ENCODE results near the gene CYP2A7.
"Not testable (repeated sequence)": the region's sequence is repeated elsewhere in the genome, so short reads cannot be mapped to it uniquely, and the experiment has no call there.

Gene CYP2A7, protein sequence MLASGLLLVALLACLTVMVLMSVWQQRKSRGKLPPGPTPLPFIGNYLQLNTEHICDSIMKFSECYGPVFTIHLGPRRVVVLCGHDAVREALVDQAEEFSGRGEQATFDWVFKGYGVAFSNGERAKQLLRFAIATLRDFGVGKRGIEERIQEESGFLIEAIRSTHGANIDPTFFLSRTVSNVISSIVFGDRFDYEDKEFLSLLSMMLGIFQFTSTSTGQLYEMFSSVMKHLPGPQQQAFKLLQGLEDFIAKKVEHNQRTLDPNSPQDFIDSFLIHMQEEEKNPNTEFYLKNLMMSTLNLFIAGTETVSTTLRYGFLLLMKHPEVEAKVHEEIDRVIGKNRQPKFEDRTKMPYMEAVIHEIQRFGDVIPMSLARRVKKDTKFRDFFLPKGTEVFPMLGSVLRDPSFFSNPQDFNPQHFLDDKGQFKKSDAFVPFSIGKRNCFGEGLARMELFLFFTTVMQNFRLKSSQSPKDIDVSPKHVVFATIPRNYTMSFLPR

GRCh38 chr19:40882062-40882461, at the start of gene CYP2A7:
CYP2A7 (minus strand) TSS chr19:40882231; CDS start chr19:40882210, 21 bp downstream.
- DNase-seq (ENCODE audit: low read depth in 3 of 3): not testable (repeated sequence)

DNA sequence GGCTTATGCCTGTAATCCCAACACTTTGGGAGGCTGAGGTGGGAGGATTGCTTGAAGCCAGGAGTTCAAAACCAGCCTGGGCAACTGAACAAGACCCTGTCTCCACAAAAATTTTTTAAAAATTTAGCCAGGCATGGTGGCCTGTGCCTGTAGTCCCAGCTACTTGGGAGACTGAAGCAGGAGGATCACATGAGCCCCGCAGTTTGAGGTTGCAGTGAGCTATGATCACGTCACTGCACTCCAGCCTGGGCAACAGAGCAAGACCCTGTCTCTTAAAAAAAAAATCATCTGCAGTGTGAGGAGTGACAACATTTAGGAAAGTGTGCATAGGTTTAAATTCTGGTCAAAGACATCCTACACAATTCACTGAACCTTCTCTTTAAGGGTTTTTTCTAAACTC, 48.8 kb upstream of the CYP2A7 start:
- DNase-seq (ENCODE audit: low read depth in 3 of 3): not testable (repeated sequence)

DNA sequence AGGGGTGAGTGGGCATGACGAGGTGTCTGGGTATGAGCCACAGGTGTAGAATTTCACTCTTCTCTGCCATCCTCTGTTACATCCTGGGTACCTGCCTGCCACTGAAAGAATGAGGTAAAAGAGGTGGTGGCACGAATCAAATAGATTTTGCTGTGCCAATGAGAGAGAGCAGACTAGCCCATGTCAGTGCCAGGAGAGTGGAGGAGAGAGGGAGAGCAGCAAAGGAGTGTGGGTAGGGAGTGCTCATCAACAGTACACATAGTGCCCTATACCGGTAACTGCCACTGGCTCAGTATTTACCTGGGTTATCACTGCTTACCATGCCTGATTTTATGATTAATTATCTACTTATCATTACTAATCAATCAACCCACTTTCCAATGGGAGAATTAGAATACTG, 47.9 kb upstream of the CYP2A7 start:
- not testable (repeated sequence) for DNase-seq (ENCODE audit: low read depth in 3 of 3)

DNA sequence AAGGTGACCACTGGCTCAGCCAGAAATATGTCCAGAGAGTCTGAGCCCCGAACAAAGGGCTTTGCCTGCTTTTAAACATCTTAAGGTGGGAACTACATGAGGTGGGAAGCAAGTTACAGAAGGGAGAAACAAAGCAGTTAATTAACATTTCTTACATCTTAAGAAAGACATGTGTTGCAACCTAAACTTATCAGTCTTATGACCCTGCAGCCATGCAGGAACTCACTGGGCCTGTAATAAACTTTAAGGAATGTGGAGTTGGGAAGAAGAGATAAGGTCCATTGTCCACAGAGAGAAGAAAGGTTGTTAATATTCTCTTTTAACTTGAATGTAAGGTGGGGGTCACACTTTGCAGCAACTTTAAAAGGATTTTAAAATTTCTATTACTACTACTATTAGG, 46.8 kb upstream of the CYP2A7 start:
- no peak for DNase-seq (ENCODE audit: low read depth in 3 of 3)

GRCh38 chr19:40927567-40927966, 45.5 kb upstream of the CYP2A7 start:
- no peak for DNase-seq (ENCODE audit: low read depth in 3 of 3)

DNA sequence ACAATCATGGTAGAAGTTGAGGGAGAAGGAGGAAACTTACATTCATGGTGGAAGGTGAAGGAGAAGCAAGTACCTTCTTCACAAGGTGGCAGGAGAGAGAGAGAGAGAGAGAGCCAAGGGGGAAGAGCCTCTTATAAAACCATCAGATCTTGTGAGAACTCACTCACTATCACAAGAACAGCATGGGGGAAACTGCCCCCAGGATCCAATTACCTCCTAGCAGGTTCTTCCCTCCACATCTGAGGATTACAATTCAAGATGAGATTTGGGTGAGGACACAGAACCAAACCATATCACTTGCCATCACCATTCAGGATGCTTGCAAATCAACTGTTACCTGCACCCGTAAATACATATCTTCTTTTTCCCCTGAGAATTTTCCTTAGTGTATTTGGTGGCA, 44.2 kb upstream of the CYP2A7 start:
- DNase-seq (ENCODE audit: low read depth in 3 of 3): not testable (repeated sequence)

GRCh38 chr19:40923934-40924391, 41.9 kb upstream of the CYP2A7 start:
- no peak for DNase-seq (ENCODE audit: low read depth in 3 of 3)

DNA sequence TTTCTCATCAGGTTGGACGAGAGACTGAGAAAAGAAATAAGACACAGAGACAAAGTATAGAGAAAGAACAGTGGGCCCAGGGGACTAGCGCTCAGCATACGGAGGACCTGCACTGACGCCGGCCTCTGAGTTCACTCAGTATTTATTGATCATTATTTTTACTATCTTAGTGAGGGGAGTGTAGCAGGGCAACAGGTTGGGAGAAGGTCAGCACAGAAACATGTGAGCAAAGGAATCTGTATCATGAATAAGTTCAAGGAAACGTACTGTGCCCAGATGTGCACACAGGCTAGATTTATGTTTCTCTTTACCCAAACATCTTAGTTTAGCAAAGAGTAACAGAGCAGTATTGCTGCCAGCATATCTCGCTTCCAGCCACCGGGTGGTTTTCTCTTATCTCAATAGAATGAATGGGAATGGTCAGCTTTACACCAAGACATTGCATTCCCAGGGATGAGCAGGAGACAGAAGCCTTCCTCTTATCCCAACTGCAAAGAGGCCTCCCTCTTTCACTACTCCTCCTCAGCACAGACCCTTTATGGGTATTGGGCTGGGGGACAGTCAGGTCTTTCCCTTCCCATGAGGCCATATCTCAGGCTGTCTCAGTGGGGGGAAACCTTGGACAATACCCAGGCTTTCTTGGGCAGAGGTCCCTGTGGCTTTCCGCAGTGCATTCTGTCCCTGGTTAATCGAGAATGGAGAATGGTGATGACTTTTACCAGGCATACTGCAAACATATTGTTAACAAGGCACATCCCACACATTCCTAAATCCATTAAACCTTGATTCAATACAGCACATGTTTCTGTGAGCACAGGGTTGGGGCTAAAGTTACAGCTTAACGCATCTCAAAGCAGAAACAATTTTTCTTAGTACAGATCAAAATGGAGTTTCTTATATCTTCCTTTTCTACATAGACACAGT, 40.5 kb upstream of the CYP2A7 start:
- DNase-seq (ENCODE audit: low read depth in 3 of 3): not testable (repeated sequence)

DNA sequence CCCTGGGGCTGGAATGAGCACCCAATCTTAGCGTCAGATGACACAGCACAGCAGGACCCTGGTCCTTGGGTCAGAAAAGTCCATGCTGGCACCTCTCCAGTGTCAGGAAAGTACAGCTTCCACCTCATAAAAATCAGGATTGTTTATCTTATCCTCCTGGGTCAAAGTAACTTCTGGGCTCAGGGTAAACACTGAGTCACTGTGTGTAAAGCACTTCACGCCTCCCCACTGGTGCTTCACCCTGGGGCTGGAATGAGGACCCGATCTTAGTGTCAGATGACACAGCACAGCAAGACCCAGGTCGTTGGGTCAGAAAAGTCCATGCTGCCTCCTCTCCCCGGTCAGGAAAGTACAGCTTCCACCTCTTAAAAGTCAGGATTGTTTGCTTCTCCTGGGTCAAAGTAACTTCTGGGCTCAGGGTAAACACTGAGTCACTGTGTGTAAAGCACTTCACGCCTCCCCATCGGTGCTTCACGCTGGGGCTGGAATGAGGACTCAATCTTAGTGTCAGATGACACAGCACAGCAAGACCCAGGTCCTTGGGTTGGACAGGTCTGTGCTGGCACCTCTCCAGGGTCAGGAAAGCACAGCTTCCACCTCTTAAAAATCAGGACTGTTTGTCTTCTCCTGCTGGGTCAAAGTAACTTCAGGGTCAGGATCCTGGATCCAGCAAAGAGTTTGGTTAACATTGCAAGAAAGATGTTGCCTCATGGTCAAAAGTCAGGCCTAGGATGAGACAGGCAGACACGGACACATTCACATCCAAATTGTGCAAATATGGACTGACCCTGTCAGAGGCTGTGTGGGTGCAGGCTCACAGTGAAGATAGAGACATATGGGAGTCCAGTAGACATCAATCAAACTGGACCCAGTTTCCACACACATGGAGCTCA, 39.2 kb upstream of the CYP2A7 start:
- DNase-seq (ENCODE audit: low read depth in 3 of 3): no peak

DNA sequence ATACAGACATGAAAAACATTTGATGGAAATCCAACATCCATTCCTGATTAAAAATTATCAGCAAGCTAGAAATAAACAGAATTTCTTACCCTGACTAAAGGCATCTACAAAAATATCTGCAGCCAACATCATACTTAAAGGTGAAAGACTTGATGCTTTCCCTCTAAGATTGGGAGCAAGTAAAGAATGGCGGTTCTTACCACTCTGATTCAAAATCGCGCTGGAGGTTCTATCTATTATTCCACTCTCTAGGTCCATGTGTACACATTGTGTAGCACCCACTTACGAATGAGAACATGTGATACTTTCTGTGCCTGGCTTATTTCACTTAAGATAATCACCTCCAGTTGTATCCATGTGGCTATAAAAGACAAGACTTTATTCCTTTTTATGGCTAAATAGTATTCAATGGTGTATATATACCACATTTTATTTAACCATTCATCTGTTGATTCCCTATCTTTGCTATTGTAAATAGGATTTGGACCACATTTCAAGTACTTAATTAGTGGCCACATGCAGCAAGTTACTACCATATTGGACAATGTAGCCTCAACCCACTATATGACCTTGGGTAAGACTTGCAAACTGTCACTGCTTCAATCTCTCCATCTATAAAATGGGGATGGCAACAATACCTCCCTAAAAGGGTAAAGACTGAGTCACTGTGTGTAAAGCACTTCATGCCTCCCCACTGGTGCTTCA, 38.4 kb upstream of the CYP2A7 start:
- DNase-seq (ENCODE audit: low read depth in 3 of 3): no peak

GRCh38 chr19:40919530-40920299, 37.7 kb upstream of the CYP2A7 start:
- DNase-seq (ENCODE audit: low read depth in 3 of 3): not testable (repeated sequence)

DNA sequence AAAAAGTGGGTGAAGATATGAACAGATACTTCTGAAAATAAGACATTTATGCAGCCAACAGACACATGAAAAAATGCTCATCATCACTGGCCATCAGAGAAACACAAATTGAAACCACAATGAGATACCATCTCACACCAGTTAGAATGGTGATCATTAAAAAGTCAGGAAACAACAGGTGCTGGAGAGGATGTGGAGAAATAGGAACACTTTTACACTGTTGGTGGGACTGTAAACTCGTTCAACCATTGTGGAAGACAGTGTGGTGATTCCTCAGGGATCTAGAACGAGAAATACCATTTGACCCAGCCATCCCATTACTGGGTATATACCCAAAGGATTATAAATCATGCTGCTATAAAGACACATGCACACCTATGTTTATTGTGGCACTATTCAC, 36.3 kb upstream of the CYP2A7 start:
- not testable (repeated sequence) for DNase-seq (ENCODE audit: low read depth in 3 of 3)

- peak in 1 of 3 experiments; percentile 29 for DNase-seq (ENCODE audit: low read depth in 3 of 3)
These were observed 26.9 kb upstream of the CYP2A7 start for GRCh38 chr19:40908976-40909375.

- DNase-seq (ENCODE audit: low read depth in 3 of 3): peak; percentile 13 to 71 (median 45)
These were observed 26.1 kb upstream of the CYP2A7 start for GRCh38 chr19:40907968-40908735.

DNA sequence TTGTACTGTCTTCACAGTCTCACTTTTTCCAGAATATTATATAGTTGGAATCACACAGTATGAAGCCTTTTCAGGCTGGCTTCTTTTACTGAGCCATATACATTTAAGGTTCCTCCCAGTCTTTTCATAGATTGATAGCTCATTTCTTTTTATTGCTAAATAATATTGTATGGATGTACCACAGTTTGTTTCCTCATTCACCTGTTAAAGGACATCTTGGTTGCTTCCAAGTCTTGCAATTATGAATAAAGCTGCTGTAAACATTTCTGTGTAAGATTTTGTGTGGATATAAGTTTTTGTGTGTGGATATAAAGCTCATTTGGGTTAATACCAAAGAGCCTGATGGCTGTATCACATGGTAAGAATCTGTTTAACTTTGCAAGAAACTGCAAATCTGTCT, 24.5 kb upstream of the CYP2A7 start:
- DNase-seq (ENCODE audit: low read depth in 3 of 3): no peak

- DNase-seq (ENCODE audit: low read depth in 3 of 3): not testable (repeated sequence)
These were observed 22.7 kb upstream of the CYP2A7 start for GRCh38 chr19:40904673-40905156.

- DNase-seq (ENCODE audit: low read depth in 3 of 3): not testable (repeated sequence)
These were observed 20.1 kb upstream of the CYP2A7 start for GRCh38 chr19:40901975-40902750.

DNA sequence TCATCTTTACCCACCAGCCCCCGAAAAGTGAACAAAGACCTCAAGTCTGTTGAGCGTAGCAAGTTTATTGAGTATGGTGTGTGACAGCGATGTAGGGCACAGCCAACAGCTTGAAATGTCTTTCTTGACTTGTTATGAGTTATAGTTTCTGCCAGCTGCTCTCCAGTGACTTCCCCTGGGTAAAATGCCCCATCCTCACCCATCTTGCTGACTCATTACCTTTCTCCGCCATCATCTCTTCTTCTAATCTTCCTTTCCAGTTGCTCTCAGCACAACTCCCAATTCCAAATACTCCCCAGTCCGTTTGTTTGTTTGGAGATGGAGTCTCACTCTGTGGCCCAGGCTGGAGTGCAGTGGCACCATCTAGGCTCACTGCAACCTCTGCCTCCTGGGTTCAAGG, 18.5 kb upstream of the CYP2A7 start:
- DNase-seq (ENCODE audit: low read depth in 3 of 3): not testable (repeated sequence)
